ENCODE results near the gene ANKRD30A. TPM values are rescaled to one million over a fixed set of nuclear protein-coding genes. Genes with fewer than 3 reads are reported as not detected.
"Not testable (repeated sequence)": the region's sequence is repeated elsewhere in the genome, so short reads cannot be mapped to it uniquely, and the experiment has no call there.

ANKRD30A gene
- total RNA-seq, 3 donors from 2014 or later: not detected

DNA sequence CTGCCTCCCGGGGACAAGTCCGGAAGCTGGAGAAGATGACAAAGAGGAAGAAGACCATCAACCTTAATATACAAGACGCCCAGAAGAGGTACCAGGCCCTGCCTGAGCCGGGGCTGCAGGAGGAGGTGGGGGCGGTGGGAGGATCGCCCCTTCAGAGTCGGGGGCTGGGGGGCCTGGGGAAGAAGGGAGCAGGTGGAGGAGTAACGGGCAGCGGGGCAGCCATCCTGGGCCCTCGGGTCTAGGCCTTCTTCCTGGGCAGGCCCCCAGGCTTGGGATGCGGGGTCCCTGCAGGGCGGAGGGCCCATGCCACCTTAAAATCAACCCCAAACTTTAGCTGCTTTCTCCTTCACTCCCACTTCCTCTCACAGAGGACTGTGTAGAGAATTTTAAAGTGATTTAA lies 523 bp downstream of the ANKRD30A start:
- Histone ChIP-seq H3K36me3 (ENCODE audit: low read depth) (no peaks in the 10 kb centered on the region), H3K9me3 (peaks cover 42% of the 10 kb centered on the region), H3K4me3 (no peak overlapping the region), H3K4me1 (ENCODE audit: low read depth) (no peaks in the 10 kb centered on the region)
- DNase-seq: no peak
- intact Hi-C loops (cut with DNase I, micrococcal nuclease): no loop called here
- ATAC-seq: no peak
- TF ChIP-seq CTCF (IDR thresholded peaks at IDR 0.05): no peak

- H3K36me3 ChIP-seq (ENCODE audit: low read depth): no peaks in the 10 kb centered on the region
- DNase-seq: no peak
- no peaks in the 10 kb centered on the region for H3K4me1 ChIP-seq (ENCODE audit: low read depth)
- H3K4me3 ChIP-seq: no peak overlapping the region
- peaks cover 31% of the 10 kb centered on the region for H3K9me3 ChIP-seq
- no peak for ATAC-seq
- no peak for TF ChIP-seq CTCF (IDR thresholded peaks at IDR 0.05)
- intact Hi-C loops (cut with DNase I, micrococcal nuclease): no loop called here
Observed at GRCh38 chr10:37146443-37146842, 21.0 kb downstream of the ANKRD30A start.

DNA sequence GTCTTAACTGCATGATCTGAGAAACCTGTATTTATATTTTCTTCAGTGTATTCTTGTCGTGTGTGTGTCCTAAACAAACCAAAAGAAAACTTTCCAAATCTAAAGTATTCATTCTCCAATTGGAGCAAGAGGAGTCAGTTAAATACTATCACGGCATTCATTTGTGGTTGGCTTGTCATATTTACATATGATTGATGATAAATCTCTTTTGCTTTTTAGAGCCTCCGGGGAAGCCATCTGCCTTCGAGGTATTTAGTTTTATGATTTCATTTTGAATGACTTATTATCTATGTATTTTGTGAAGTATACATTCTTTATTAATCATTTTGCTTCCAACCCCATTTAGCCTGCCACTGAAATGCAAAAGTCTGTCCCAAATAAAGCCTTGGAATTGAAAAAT lies 37.0 kb downstream of the ANKRD30A start:
- H3K4me3 ChIP-seq; intact Hi-C loops (cut with DNase I, micrococcal nuclease); ATAC-seq; DNase-seq; H3K36me3 ChIP-seq (ENCODE audit: low read depth); H3K4me1 ChIP-seq (ENCODE audit: low read depth): not testable (repeated sequence)
- H3K9me3 ChIP-seq: peaks cover 22% of the 10 kb centered on the region

DNA sequence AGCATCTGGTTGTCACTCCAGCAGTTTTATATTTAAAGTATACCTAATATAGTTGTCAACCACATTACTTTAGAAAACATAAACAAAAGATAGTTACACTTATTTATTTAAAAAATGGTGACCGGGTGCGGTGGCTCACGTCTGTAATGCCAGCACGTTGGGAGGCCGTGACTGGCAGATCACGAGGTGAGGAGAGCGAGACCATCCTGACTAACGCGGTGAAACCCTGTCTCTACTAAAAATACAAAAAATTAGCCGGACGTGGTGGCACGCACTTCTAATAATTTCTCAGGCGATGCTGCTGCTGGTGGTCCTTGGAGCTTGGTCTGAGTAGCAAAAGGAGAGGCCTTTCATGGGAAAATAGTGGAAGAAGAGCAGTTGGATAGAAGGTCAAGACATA lies 46.5 kb downstream of the ANKRD30A start:
- intact Hi-C loops (cut with DNase I, micrococcal nuclease); DNase-seq; H3K36me3 ChIP-seq (ENCODE audit: low read depth); H3K9me3 ChIP-seq; H3K4me3 ChIP-seq; ATAC-seq; H3K4me1 ChIP-seq (ENCODE audit: low read depth): not testable (repeated sequence)

GRCh38 chr10:37178296-37178695 lies 52.9 kb downstream of the ANKRD30A start:
- ATAC-seq; H3K36me3 ChIP-seq (ENCODE audit: low read depth); DNase-seq; H3K4me3 ChIP-seq; intact Hi-C loops (cut with DNase I, micrococcal nuclease); H3K9me3 ChIP-seq; H3K4me1 ChIP-seq (ENCODE audit: low read depth): not testable (repeated sequence)

DNA sequence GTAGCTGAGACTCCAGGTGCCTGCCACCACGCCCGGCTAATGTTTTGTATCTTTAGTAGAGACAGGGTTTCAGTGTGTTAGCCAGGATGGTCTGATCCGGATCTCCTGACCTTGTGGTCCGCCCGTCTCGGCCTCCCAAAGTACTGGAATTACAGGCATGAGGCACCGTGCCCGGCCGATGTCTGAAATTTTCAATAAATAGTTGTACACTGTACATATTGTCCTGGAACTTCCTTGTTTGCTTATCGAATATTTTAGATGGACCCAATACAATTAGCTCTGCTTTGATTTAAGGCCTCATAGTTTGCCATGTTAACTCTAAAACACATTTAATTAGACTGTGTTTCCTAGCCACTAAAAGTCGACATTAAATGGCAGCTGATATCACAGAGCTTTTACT lies 57.3 kb downstream of the ANKRD30A start:
- H3K4me3 ChIP-seq; ATAC-seq; H3K4me1 ChIP-seq (ENCODE audit: low read depth); H3K36me3 ChIP-seq (ENCODE audit: low read depth); intact Hi-C loops (cut with DNase I, micrococcal nuclease); DNase-seq: not testable (repeated sequence)
- peaks cover 12% of the 10 kb centered on the region for H3K9me3 ChIP-seq

DNA sequence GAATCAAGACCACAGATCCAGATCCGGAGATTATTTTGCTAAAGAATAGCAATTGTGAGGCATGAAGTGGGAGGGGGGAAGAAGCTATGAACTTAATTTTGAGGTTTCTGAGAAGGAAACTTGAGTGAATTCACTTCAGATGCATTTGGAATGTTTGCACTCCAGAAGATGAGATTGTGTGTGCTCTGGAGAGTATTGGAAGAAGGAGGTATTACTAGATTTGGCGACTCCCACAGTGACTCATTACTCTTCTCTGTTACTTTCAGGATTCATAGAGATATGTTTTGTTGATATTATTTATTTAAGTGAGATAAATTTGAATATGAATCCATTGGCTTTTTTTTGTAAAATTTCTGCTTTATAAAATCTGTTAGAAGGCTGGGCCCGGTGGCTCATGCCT lies 80.7 kb downstream of the ANKRD30A start:
- no peak overlapping the region for H3K4me3 ChIP-seq
- intact Hi-C loops (cut with DNase I, micrococcal nuclease): no loop called here
- no peak for TF ChIP-seq CTCF (IDR thresholded peaks at IDR 0.05)

DNA sequence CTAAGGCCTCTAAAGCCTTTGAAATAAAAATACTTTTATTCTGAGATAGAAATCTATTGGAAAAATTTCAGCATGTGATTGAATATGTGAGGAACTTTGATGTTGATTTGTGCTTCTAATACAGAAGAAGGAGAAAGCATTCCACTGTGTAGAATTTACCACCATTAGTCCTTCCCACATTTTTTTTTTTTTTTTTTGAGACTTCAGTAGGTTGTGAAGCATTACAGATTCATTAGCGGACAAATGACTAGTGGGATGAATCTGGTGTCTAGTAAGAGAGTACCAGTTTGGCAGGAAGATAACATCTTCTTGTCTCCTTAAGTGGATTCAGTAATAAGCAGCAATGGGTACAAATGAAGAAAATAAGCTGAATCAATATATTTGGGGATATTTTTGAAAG lies 95.5 kb downstream of the ANKRD30A start:
- no peak overlapping the region for H3K4me3 ChIP-seq
- no peaks in the 10 kb centered on the region for H3K4me1 ChIP-seq (ENCODE audit: low read depth)
- DNase-seq: no peak
- intact Hi-C loops (cut with DNase I, micrococcal nuclease): no loop called here
- no peaks in the 10 kb centered on the region for H3K36me3 ChIP-seq (ENCODE audit: low read depth)
- no peak for TF ChIP-seq CTCF (IDR thresholded peaks at IDR 0.05)
- no peak for ATAC-seq
- peaks cover 31% of the 10 kb centered on the region for H3K9me3 ChIP-seq

More for the DNA sequence above, 80.7 kb downstream of the ANKRD30A start:
- H3K9me3 ChIP-seq: peaks cover 47% of the 10 kb centered on the region
- no peaks in the 10 kb centered on the region for H3K4me1 ChIP-seq (ENCODE audit: low read depth)
- DNase-seq (no peak), ATAC-seq (no peak)
- H3K36me3 ChIP-seq (ENCODE audit: low read depth): no peaks in the 10 kb centered on the region
